Measurements from ENCODE around the gene MEX3B. TPM values are rescaled to one million over a fixed set of nuclear protein-coding genes. Genes with fewer than 3 reads are reported as not detected.

Gene MEX3B
- total and polyA plus RNA-seq, 2 donors (not counting 3 experiments of a cell fraction or from before 2014, with no cell fraction given), result 11.0 to 22.6 TPM

DNA sequence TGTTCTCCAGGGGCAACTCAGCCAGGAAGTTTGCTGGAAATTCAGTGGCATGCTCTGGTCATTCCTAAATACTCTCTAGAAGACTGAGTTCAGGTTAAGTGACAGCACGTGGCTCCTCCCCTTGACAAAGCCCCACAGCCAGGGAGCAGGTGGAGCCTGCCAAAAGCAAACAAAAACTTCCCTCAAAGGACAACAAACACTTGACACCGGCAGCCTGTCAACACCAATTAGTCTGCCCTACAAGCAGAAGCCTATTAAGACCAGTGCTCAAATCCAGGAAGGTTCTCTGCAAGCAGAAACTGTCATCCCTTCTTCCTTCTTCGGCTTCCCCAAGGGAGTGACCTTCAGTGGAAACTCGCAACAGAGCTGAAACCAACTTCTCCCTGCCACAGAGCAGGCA lies 5.0 kb downstream of the MEX3B start:
- Histone ChIP-seq H3K79me2 (ENCODE audit: control insufficient read depth, insufficient read depth, low read length) (peaks cover 18% of the 10 kb centered on the region), H3K9ac (replicated peaks; ENCODE audit: extremely low read depth, insufficient read depth, low read length) (no peak overlapping the region), H4K20me1 (replicated peaks; ENCODE audit: control insufficient read depth, extremely low read depth, insufficient read depth, low read length) (peaks cover 2% of the 10 kb centered on the region), H3K36me3 (ENCODE audit: control insufficient read depth in 2 of 2, extremely low read depth in 1 of 2, insufficient read depth in 2 of 2, low read length in 2 of 2) (peaks cover 7 to 8% of the 10 kb centered on the region in 2 experiments), H3K4me1 (ENCODE audit: control insufficient read depth, extremely low read depth, insufficient read depth, low read length) (peaks cover 5% of the 10 kb centered on the region), H3K27me3 (ENCODE audit: control insufficient read depth in 2 of 2, insufficient read depth in 2 of 2, low read length in 2 of 2) (no peaks in the 10 kb centered on the region), H3K9me1 (replicated peaks; ENCODE audit: control insufficient read depth, extremely low read depth, insufficient read depth, low read length) (no peaks in the 10 kb centered on the region), H2AFZ (ENCODE audit: low read depth, low read length) (no peak overlapping the region), H3K4me3 (replicated peaks in 1 of 3; ENCODE audit: insufficient read depth in 1 of 3, low read depth in 1 of 3, low read length in 3 of 3) (no peak overlapping the region), H3K27ac (ENCODE audit: insufficient read depth, low read depth, low read length) (no peak overlapping the region), H3K4me2 (ENCODE audit: insufficient read depth, low read length) (no peak overlapping the region), H3K9me3 (replicated peaks; ENCODE audit: control insufficient read depth, insufficient read depth, low read length) (no peaks in the 10 kb centered on the region)
- ChIA-PET POLR2A (no interaction called here), CTCF (no interaction called here)
- no peak for DNase-seq (ENCODE audit: low read depth, low spot score)
- TF ChIP-seq EZH2 (IDR thresholded peaks at IDR 0.05; ENCODE audit: borderline replicate concordance, low read depth, low read length, severe bottlenecking) (no peak), JUN (IDR thresholded peaks at IDR 0.05; ENCODE audit: borderline replicate concordance, insufficient read depth, insufficient read length, low read depth) (no peak), POLR2A (IDR thresholded peaks at IDR 0.05; ENCODE audit: low read depth, low read length) (no peak), MYC (IDR thresholded peaks at IDR 0.05; ENCODE audit: low read depth, low read length) (no peak), FOS (IDR thresholded peaks at IDR 0.05; ENCODE audit: borderline replicate concordance, insufficient read depth, low read length) (no peak)
- dilution Hi-C loops (cut with MboI; ENCODE audit: extremely low pct_ligation_motif_present, low sequenced_read_pairs) (no loop called here), intact Hi-C loops (cut with micrococcal nuclease) (loop anchor here (10.0 kb wide), 3 partner anchors 766 to 1036 kb away; partner anchors contain the start of gene TLNRD1)
- no TSS peak for BruUV-seq (replicated peaks)
- FAIRE-seq, result no peak

- POLR2A ChIA-PET, result no interaction called here
- intact Hi-C loops (cut with micrococcal nuclease), result loop anchor here (10.0 kb wide), 3 partner anchors 766 to 1036 kb away; partner anchors contain the start of gene TLNRD1
- FAIRE-seq, result no peak
These were observed 5.4 kb downstream of the MEX3B start for GRCh38 chr15:82040390-82040789.

More at GRCh38 chr15:82040390-82040789, 5.4 kb downstream of the MEX3B start:
- Histone ChIP-seq H3K9me3 (replicated peaks; ENCODE audit: control insufficient read depth, insufficient read depth, low read length) (no peaks in the 10 kb centered on the region), H3K27me3 (ENCODE audit: control insufficient read depth in 2 of 2, insufficient read depth in 2 of 2, low read length in 2 of 2) (no peaks in the 10 kb centered on the region), H4K20me1 (replicated peaks; ENCODE audit: control insufficient read depth, extremely low read depth, insufficient read depth, low read length) (peaks cover 2% of the 10 kb centered on the region), H3K4me3 (replicated peaks in 1 of 3; ENCODE audit: insufficient read depth in 1 of 3, low read depth in 1 of 3, low read length in 3 of 3) (no peak overlapping the region), H3K9me1 (replicated peaks; ENCODE audit: control insufficient read depth, extremely low read depth, insufficient read depth, low read length) (no peaks in the 10 kb centered on the region), H3K4me2 (ENCODE audit: insufficient read depth, low read length) (no peak overlapping the region), H3K79me2 (ENCODE audit: control insufficient read depth, insufficient read depth, low read length) (peaks cover 18% of the 10 kb centered on the region), H3K27ac (ENCODE audit: insufficient read depth, low read depth, low read length) (no peak overlapping the region), H3K36me3 (ENCODE audit: control insufficient read depth in 2 of 2, extremely low read depth in 1 of 2, insufficient read depth in 2 of 2, low read length in 2 of 2) (peaks cover 7 to 8% of the 10 kb centered on the region in 2 experiments), H3K9ac (replicated peaks; ENCODE audit: extremely low read depth, insufficient read depth, low read length) (no peak overlapping the region), H3K4me1 (ENCODE audit: control insufficient read depth, extremely low read depth, insufficient read depth, low read length) (peaks cover 5% of the 10 kb centered on the region), H2AFZ (ENCODE audit: low read depth, low read length) (no peak overlapping the region)
- no TSS peak for BruUV-seq (replicated peaks)
- CTCF ChIA-PET, result no interaction called here
- TF ChIP-seq POLR2AphosphoS5 (IDR thresholded peaks at IDR 0.05; ENCODE audit: insufficient read depth, low read depth, low read length), result no peak
- TF ChIP-seq GATA2 (IDR thresholded peaks at IDR 0.05; ENCODE audit: insufficient read depth, insufficient read length, low read depth, low read length), result no peak
- no peak for TF ChIP-seq EZH2 (IDR thresholded peaks at IDR 0.05; ENCODE audit: borderline replicate concordance, low read depth, low read length, severe bottlenecking)
- TF ChIP-seq, protein P1, sequence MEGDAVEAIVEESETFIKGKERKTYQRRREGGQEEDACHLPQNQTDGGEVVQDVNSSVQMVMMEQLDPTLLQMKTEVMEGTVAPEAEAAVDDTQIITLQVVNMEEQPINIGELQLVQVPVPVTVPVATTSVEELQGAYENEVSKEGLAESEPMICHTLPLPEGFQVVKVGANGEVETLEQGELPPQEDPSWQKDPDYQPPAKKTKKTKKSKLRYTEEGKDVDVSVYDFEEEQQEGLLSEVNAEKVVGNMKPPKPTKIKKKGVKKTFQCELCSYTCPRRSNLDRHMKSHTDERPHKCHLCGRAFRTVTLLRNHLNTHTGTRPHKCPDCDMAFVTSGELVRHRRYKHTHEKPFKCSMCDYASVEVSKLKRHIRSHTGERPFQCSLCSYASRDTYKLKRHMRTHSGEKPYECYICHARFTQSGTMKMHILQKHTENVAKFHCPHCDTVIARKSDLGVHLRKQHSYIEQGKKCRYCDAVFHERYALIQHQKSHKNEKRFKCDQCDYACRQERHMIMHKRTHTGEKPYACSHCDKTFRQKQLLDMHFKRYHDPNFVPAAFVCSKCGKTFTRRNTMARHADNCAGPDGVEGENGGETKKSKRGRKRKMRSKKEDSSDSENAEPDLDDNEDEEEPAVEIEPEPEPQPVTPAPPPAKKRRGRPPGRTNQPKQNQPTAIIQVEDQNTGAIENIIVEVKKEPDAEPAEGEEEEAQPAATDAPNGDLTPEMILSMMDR (IDR thresholded peaks at IDR 0.05; ENCODE audit: extremely low read depth in 1 of 2, insufficient read depth in 1 of 2, low read depth in 1 of 2, low read length in 2 of 2), result no peak
- no peak for TF ChIP-seq JUN (IDR thresholded peaks at IDR 0.05; ENCODE audit: borderline replicate concordance, insufficient read depth, insufficient read length, low read depth)
- TF ChIP-seq MAX (IDR thresholded peaks at IDR 0.05; ENCODE audit: insufficient read depth, insufficient read length), result no peak
- no peak for TF ChIP-seq POLR2A (IDR thresholded peaks at IDR 0.05; ENCODE audit: low read depth, low read length)
- no peak for TF ChIP-seq MYC (IDR thresholded peaks at IDR 0.05; ENCODE audit: low read depth, low read length)
- no peak for TF ChIP-seq FOS (IDR thresholded peaks at IDR 0.05; ENCODE audit: borderline replicate concordance, insufficient read depth, low read length)
- dilution Hi-C loops (cut with MboI; ENCODE audit: extremely low pct_ligation_motif_present, low sequenced_read_pairs), result no loop called here
- DNase-seq (ENCODE audit: low read depth, low spot score), result no peak
